ENCODE results near the gene CACFD1. TPM values are rescaled to one million over a fixed set of nuclear protein-coding genes. Genes with fewer than 3 reads are reported as not detected.

CACFD1 gene
- total and polyA plus RNA-seq, 7 donors: 6.7 to 44.6 (median 13.4) TPM

GRCh38 chr9:133439337-133439736, 20.4 kb upstream of the CACFD1 start:
- no peaks in the 10 kb centered on the region for H3K36me3 ChIP-seq
- WGBS, 2 donors: 69 to 78% methylated on average over 4 of the region's 4 CpGs
- no peak overlapping the region for H3K4me3 ChIP-seq
- no peaks in the 10 kb centered on the region for H3K27me3 ChIP-seq
- TF ChIP-seq EP300 (IDR thresholded peaks at IDR 0.05): no peak
- TF ChIP-seq POLR2A (IDR thresholded peaks at IDR 0.05): no peak
- TF ChIP-seq, protein P1, sequence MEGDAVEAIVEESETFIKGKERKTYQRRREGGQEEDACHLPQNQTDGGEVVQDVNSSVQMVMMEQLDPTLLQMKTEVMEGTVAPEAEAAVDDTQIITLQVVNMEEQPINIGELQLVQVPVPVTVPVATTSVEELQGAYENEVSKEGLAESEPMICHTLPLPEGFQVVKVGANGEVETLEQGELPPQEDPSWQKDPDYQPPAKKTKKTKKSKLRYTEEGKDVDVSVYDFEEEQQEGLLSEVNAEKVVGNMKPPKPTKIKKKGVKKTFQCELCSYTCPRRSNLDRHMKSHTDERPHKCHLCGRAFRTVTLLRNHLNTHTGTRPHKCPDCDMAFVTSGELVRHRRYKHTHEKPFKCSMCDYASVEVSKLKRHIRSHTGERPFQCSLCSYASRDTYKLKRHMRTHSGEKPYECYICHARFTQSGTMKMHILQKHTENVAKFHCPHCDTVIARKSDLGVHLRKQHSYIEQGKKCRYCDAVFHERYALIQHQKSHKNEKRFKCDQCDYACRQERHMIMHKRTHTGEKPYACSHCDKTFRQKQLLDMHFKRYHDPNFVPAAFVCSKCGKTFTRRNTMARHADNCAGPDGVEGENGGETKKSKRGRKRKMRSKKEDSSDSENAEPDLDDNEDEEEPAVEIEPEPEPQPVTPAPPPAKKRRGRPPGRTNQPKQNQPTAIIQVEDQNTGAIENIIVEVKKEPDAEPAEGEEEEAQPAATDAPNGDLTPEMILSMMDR (IDR thresholded peaks at IDR 0.05): no peak
- no peak for TF ChIP-seq POLR2AphosphoS5 (IDR thresholded peaks at IDR 0.05)
- H3K9me3 ChIP-seq: no peaks in the 10 kb centered on the region
- intact Hi-C loops (cut with DNase I): no loop called here
- H3K4me1 ChIP-seq: no peaks in the 10 kb centered on the region
- no peak for DNase-seq
- no peak overlapping the region for H3K27ac ChIP-seq

DNA sequence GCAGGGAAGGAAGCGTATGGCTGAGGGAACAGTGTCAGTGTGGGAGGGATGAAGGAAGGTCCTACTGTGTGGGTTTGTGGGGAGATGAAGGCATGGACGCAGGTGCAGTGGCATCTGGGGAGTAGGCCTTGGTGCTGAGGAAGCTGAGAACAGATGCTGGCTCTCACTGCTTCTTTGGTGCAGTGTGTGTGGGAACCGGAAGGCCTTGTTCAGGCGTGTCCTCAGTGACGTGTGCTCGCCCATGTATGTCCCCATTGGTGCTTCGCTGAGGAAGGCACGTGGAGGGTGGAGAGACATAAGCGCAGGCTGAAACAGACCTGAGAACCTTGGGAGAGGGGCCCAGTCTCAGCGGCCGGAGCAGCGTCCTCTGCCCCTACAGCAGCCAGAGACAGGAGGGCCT, 18.9 kb upstream of the CACFD1 start:
- Histone ChIP-seq H3K27me3 (no peaks in the 10 kb centered on the region), H3K4me1 (no peaks in the 10 kb centered on the region), H3K4me3 (no peak overlapping the region), H3K36me3 (no peaks in the 10 kb centered on the region), H3K27ac (no peak overlapping the region), H3K9me3 (no peaks in the 10 kb centered on the region)
- TF ChIP-seq, protein P1 (IDR thresholded peaks at IDR 0.05): no peak
- TF ChIP-seq EP300 (IDR thresholded peaks at IDR 0.05) (no peak), POLR2A (IDR thresholded peaks at IDR 0.05) (no peak)
- intact Hi-C loops (cut with DNase I): no loop called here
- 79 to 95% methylated on average over 12 of the region's 12 CpGs for WGBS, 2 donors
- DNase-seq: no peak

DNA sequence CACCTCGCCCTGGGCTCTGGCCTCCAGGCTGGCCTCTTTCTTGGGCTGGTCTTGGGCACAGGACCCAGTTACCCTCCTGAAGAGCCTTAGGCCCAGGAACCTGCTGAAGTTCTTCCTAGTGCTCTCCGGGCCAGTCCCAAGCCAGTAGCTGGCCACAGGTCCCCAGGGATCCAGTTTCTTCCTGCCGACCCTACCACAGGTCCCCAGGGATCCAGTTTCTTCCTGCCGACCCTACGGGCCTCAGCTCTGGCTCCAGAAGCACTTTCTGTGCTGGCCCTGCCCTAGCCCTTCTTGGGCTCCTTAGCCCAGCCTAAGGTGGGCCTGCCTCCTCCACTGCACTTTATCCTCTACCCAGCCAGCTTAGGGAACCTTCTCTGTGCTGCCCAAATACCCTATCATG, 18.2 kb upstream of the CACFD1 start:
- H3K4me1 ChIP-seq: no peaks in the 10 kb centered on the region
- TF ChIP-seq EP300 (IDR thresholded peaks at IDR 0.05) (no peak), POLR2A (IDR thresholded peaks at IDR 0.05) (no peak), POLR2AphosphoS5 (IDR thresholded peaks at IDR 0.05) (no peak)
- TF ChIP-seq, protein P1 (IDR thresholded peaks at IDR 0.05): no peak
- no peaks in the 10 kb centered on the region for H3K9me3 ChIP-seq
- H3K27me3 ChIP-seq: no peaks in the 10 kb centered on the region
- H3K36me3 ChIP-seq: no peaks in the 10 kb centered on the region
- no peak overlapping the region for H3K27ac ChIP-seq
- intact Hi-C loops (cut with DNase I): no loop called here
- no peak for DNase-seq
- WGBS, 2 donors: 66 to 85% methylated on average over 5 of the region's 5 CpGs
- H3K4me3 ChIP-seq: no peak overlapping the region

- Histone ChIP-seq H3K4me1 (no peaks in the 10 kb centered on the region), H3K9me3 (no peaks in the 10 kb centered on the region), H3K36me3 (no peaks in the 10 kb centered on the region), H3K27me3 (no peaks in the 10 kb centered on the region), H3K4me3 (no peak overlapping the region), H3K27ac (no peak overlapping the region)
- TF ChIP-seq POLR2A (IDR thresholded peaks at IDR 0.05): no peak
- TF ChIP-seq POLR2AphosphoS5 (IDR thresholded peaks at IDR 0.05): no peak
- TF ChIP-seq, protein P1 (IDR thresholded peaks at IDR 0.05): no peak
- no peak for TF ChIP-seq EP300 (IDR thresholded peaks at IDR 0.05)
- 94 to 95% methylated on average over 15 of the region's 15 CpGs for WGBS, 2 donors
- DNase-seq: no peak
- intact Hi-C loops (cut with DNase I): no loop called here
Measured at GRCh38 chr9:133443248-133443647, 16.5 kb upstream of the CACFD1 start.

DNA sequence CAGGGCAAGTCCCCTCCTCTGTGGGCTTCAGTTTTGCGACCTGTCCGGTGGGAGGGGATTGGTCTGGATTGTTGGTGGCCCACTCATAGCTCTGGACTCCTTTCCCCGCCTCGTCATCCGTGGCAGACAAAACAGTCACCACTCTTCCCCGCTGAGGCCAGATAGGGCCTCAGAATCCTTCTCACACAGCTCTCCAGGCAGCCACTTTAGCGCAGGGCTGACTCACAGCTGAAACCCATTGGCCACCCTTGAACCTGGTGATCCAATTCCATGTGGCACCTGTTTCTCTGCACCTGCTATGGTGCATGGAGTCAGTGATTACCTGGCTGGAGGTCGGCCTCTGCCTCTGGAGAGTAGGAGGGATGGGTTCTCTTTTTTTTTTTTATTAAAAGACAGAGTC, 15.8 kb upstream of the CACFD1 start:
- WGBS, 2 donors: 86 to 87% methylated on average over 8 of the region's 8 CpGs
- no peak for DNase-seq
- Histone ChIP-seq H3K4me1 (no peaks in the 10 kb centered on the region), H3K4me3 (no peak overlapping the region), H3K27ac (no peak overlapping the region), H3K27me3 (no peaks in the 10 kb centered on the region), H3K36me3 (no peaks in the 10 kb centered on the region), H3K9me3 (no peaks in the 10 kb centered on the region)
- TF ChIP-seq POLR2AphosphoS5 (IDR thresholded peaks at IDR 0.05) (no peak), POLR2A (IDR thresholded peaks at IDR 0.05) (no peak), EP300 (IDR thresholded peaks at IDR 0.05) (no peak)
- TF ChIP-seq, protein P1 (IDR thresholded peaks at IDR 0.05): no peak
- intact Hi-C loops (cut with DNase I): no loop called here

Data from sigmoid colon (tissue), 7 donors.